Liver (tissue), 3 donors: ENCODE results near the gene ICAM1.

Experiments used
- ATF3 ChIP-seq: IDR thresholded peaks from 2 replicates; pipeline ENCODE4 v1.6.1; 2016; ENCODE audit warnings: antibody characterized with exemption
- RAD21 ChIP-seq, 2 donors: IDR thresholded peaks; 2 replicates each; pipeline ENCODE4 v1.6.1; 2016; ENCODE audit warnings: antibody characterized with exemption in 2 of 2, mild to moderate bottlenecking in 2 of 2
- TAF1 ChIP-seq: conservative IDR thresholded peaks from 2 replicates; pipeline ENCODE4 v1.6.1; 2016; ENCODE audit warnings: antibody characterized with exemption, mild to moderate bottlenecking
- TF ChIP-seq, protein P1 (sequence below): fragments of 150-350 bp; IDR thresholded peaks from 2 replicates; pipeline ENCODE4 v1.5.1; 2017; ENCODE audit warnings: improper control_type of control experiment, low read depth, low read length; ENCODE audit not compliant: missing input control
- TF ChIP-seq, protein P2 (sequence below): IDR thresholded peaks from 2 replicates; pipeline ENCODE4 v1.6.1; 2016; ENCODE audit warnings: antibody characterized with exemption
- donor health status: healthy.
- donor health status: healthy.

DNA sequence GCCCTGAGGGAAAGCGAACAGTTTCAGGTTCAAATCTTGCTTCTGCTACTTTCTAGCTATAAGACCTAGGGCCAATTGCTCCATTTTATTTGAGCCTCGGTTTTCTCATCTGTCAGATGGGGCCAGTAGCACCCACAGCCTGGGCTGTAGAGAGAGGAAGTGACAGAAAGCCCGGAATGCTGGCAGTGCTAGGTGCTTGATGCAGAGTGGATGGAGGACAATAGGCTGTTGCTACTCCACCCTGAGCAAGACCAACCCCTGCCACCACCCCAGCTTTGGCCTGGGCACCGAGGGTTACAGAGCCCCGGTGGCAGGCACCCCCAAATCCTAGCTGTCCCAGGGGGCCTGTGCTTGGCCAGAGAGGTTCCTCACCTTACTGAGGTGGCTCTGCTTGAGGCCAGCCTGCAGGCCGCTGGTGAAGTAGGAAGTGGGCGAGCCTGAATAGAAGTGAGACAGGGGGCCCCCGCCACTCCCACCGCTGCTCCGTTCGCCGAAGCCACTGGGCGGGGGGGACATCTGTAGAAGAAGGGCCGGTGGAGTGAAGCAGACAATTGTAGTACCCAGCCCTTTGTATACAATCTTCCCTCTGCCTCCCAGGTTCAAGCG lies 47.0 kb downstream of the ICAM1 start:
- TF ChIP-seq, protein P1, sequence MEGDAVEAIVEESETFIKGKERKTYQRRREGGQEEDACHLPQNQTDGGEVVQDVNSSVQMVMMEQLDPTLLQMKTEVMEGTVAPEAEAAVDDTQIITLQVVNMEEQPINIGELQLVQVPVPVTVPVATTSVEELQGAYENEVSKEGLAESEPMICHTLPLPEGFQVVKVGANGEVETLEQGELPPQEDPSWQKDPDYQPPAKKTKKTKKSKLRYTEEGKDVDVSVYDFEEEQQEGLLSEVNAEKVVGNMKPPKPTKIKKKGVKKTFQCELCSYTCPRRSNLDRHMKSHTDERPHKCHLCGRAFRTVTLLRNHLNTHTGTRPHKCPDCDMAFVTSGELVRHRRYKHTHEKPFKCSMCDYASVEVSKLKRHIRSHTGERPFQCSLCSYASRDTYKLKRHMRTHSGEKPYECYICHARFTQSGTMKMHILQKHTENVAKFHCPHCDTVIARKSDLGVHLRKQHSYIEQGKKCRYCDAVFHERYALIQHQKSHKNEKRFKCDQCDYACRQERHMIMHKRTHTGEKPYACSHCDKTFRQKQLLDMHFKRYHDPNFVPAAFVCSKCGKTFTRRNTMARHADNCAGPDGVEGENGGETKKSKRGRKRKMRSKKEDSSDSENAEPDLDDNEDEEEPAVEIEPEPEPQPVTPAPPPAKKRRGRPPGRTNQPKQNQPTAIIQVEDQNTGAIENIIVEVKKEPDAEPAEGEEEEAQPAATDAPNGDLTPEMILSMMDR, result no peak
- TF ChIP-seq, protein P2, sequence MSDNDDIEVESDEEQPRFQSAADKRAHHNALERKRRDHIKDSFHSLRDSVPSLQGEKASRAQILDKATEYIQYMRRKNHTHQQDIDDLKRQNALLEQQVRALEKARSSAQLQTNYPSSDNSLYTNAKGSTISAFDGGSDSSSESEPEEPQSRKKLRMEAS, result no peak
- no peak for TF ChIP-seq RAD21 (IDR thresholded peaks at IDR 0.05)
- no peak for TF ChIP-seq TAF1
- TF ChIP-seq ATF3, result no peak
